CD4-positive, alpha-beta T cell treated with Interferon alpha-2 for 1 hour (primary cell): Measurements from ENCODE around the gene TBC1D5.
A peak's percentile ranks its signal among the peaks of the same experiment; 100 is the strongest.
"Not testable (repeated sequence)": the region's sequence is repeated elsewhere in the genome, so short reads cannot be mapped to it uniquely, and the experiment has no call there.

Experiments
- DNase-seq, 2 donors: peaks; one replicate each; pipeline ENCODE4 v3.0.0-alpha.2; 2020 to 2022

The TBC1D5 gene

DNA sequence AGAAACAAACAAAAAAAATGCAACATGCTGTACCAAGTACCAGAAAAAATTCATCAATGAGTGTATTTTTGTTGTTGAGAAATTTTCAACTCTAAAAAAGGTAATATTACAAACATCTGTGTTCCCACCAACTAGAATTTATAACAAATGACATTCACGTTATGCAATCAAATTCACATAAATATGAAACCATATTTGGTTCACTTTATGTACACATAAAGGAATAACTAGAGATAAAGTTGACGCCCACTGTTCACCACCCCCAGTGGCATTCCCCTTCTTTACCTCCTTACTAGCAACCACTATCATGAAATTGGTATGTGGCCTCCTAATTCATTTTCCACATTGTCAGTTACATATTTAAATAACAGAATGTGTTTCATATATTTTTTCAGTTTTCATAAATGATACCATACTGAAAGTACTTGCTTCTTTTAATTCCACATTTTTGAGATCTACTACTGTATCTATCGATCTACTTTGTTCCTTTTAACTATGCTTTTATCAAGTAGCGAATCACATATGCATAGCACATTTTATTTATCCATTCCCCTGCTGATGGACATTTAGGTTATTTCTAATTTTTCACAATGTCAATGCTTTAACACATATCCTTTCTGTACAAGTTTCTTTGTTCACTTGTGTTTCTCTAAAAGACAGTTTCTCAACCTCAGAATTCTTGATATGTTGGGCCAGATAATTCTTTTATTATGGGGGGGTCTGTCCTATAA is 34.5 kb downstream of the TBC1D5 start:
- no peak for DNase-seq

DNA sequence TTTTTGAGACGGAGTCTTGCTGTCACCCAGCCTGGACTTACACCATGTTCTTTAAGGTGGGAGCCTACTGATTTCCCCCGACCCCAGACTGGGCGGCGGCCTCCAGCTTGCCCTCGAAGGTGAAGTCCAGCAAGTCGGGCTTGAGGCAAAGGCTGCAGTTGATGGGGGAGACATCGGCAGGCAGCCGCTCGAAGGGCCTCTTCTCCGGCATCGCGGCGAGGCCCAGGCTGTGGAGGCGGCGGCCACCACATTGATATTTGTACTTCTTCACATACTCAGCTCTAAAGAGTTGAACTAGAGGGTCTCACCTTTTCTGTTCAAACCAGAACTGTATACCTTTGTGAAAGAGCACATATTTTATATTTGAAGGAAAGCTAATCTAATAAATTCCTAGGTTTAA is 36.4 kb downstream of the TBC1D5 start:
- DNase-seq = not testable (repeated sequence)

- DNase-seq = not testable (repeated sequence)
Measured at GRCh38 chr3:17699815-17700214, 42.6 kb downstream of the TBC1D5 start.

GRCh38 chr3:17695665-17696064 is 46.8 kb downstream of the TBC1D5 start:
- not testable (repeated sequence) for DNase-seq

GRCh38 chr3:17693670-17693999 is 48.8 kb downstream of the TBC1D5 start:
- DNase-seq = not testable (repeated sequence)

DNA sequence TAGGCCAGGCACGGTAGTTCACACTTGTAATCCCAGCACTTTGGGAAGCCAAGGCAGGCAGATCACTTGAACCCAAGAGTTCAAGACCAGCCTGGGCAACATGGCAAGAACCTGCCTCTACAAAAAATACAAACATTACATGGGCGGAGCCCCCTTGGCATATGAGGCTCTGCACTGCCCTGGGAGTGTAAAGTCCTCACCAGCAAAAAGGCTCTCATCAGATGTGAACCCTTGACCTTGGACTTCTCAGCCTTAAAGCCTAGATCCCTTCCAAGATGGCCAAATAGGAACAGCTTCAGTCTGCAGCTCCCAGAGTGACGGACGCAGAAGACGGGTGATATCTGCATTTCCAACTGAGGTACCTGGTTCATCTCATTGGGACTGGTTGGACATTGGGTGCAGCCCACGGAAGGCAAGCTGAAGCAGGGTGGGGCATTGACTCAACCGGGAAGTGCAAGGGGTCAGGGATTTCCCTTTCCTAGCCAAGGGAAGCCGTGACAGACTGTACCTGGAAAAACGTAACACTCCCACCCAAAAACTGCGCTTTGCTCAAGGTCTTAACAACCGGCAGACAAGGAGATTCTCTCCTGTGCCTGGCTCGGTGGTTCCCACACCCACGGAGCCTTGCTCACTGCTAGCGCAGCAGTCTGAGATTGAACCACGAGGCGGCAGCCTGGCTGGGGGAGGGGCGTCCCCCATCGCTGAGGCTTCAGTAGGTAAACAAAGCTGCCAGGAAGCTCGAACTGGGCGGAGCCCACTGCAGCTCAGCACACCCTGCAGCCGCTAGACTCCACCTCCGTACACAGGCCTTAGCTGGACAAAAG is 49.4 kb downstream of the TBC1D5 start:
- peak; percentile 2 to 56 for DNase-seq

- no peak for DNase-seq
Measured at GRCh38 chr3:17687566-17687965, 54.9 kb downstream of the TBC1D5 start.

- DNase-seq = no peak
Measured at GRCh38 chr3:17686613-17687012, 55.8 kb downstream of the TBC1D5 start.

GRCh38 chr3:17683542-17684207 is 58.8 kb downstream of the TBC1D5 start:
- DNase-seq = no peak

DNA sequence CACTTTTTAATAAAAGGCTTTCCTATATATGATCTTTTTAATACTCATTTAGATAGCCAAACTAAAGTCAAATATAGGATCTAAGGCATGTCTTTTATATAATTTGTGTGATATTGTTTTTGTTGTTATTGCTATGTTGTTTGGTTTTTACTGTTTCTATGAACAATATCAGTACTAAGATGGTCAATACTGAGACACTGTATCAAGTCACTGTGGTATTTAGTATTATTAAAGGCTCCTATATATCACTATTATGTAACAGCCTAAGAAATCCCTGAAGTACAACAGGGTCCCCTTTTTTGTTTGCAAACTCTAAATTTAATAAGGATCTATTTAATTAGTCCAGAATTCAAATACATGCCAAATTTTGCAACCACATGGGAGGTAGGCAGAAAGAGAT is 61.9 kb downstream of the TBC1D5 start:
- no peak for DNase-seq

DNA sequence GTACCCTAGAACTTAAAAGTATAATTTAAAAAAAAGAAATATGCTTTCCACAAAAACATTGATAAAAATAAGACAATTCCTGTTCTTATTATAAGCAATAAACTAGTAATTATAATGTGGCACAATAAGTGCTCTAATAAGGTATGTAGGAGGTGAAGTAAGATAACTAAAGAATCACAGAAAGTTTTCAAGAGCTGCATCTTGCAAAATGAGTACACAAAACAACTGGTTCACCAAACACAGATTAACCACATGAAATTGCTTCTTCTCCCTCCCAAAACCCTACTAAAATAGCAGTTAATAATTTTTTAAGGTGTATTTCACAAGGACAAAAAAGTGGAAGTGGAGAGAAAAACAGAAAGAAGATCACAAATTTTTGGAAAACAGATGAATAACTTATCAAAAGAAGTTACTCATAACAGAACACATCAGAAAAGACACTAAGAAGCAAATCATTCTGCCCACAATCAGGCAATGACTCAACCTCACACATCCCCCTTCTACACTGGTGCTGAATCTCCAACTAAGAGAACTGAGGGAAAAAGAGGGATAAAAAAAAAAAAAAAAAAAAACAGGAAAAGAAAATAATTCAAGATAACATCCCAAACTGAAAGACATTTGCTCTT is 64.2 kb downstream of the TBC1D5 start:
- no peak for DNase-seq

DNA sequence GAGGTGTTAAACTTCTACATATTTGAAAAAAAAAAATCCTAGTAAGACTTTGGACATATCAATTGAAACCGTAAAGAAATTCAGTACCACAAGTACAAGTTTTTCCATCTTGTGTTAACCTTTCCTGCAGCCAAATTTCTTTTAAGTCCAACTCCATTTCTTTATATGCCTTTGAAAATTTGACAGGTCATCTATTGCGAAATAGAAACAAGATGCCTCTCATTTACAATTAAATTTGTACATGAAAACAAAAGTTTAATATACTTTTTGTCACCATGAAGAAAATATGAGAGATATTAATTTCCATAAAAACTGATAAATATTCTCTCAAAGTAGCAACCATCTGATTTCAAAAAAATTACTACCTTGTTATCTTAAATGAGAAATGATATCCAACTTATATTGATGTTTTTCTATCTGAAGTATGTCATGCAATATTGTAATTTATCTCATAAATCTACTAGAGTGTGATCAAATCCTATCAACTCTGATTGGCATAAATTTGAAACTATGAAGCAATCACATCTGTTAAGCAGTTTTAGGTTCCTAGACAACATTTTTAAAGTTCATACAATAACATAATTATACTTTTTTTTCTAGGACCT is 68.2 kb downstream of the TBC1D5 start:
- DNase-seq = no peak

DNA sequence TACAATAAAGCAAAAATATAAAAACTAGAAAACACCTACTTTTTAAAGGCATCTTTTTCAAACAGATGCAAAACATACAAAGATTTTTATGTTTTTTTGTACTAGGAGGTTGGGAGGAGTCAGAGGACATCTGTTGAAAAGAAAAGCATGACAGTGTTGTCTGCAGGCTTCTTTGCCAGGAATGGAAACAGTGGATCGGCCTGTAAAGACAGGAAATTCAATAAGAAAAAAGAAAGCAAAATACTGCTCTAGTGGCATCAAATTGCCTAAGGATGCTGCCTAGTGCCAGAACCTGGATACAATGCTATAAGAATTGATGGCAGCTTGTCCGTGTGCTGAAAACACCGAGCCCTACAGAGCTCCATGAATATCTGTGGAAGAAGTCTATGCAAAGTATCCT is 69.9 kb downstream of the TBC1D5 start:
- no peak for DNase-seq

DNA sequence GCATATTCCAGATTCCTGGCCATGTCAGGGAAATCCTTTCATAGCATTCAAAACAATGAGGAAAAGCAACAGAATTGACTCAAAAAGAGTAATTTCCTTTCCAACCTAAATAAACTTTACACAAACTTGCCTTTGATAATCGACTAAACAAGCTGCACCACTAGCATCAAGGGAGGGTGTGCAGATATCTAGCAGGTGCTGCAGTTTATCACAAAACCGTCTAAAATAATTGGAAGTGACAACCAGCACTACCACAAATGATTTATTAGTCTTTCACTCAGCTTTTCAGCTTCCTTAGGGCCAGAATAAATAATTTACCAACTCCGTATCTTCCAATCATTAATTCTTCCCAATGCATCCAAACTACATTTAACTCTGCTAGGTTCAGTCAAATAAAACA is 71.7 kb downstream of the TBC1D5 start:
- DNase-seq = no peak

- DNase-seq = no peak
Measured at GRCh38 chr3:17664923-17665322, 77.5 kb downstream of the TBC1D5 start.

- DNase-seq = no peak
Measured at GRCh38 chr3:17656264-17656663, 86.2 kb downstream of the TBC1D5 start.

GRCh38 chr3:17655743-17656142 is 86.7 kb downstream of the TBC1D5 start:
- no peak for DNase-seq

DNA sequence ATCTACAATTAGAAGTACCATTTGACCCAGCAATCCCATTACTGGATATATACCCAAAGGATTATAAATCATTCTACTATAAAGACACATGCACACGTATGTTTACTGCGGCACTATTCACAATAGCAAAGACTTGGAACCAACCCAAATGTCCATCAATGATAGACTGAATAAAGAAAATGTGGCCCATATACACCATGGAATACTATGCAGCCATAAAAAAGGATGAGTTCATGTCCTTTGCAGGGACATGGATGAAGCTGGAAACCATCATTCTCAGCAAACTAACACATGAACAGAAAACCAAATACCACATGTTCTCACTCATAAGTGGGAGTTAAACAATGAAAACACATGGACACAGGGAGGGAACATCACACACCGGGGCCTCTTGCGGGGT is 92.7 kb downstream of the TBC1D5 start:
- not testable (repeated sequence) for DNase-seq

DNA sequence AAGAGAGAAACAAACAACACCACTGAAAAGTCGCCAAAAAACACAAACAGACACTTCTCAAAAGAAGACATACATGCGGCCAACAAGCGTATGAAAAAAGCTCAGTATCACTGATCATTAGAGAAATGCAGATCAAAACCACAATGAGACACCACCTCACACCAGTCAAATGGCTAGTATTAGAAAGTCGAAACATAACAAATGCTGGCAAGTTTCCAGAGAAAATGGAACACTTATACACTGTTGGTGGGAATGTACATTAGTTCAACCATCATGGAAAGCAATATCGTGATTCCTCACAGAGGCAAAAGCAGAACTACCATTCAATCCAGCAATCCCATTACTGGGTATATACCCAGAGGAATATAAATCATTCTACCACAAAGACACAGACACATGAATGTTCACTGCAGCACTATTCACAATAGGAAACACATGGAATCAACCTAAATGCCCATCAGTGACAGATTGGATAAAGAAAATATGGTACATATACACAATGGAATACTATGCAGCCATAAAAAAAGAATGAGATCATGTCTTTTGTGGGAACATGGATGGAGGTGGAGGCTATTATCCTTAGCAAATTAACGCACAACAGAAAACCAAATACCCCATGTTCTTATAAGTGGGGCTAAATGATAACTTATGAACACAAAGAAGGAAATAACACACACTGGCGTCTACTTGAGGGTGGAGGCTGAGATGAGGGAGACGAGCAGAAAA is 93.6 kb downstream of the TBC1D5 start:
- not testable (repeated sequence) for DNase-seq

GRCh38 chr3:17645074-17645698 is 97.2 kb downstream of the TBC1D5 start:
- peak in 1 of 2 donors; percentile 35 for DNase-seq

- DNase-seq = no peak
Measured at GRCh38 chr3:17643691-17644090, 98.7 kb downstream of the TBC1D5 start.

DNA sequence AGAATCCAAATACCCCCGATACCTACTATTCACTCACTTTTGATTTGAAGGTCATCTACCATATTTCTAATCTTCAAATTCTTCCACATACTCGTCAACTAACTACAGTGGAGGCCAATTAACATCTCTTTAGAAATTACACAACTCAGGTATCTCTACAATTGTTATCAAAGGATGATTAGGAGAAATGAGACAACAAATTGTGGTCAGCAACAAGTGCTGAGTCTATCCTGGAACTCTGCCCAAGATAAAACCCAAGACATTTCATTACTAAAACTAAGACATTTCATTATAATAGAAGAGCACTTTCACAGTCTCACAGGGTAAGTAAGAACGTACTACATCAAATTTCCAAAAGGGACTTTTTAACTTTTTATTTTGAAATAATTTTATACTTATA is 100.0 kb downstream of the TBC1D5 start:
- no peak for DNase-seq
